Hepatocyte (in vitro differentiated cells): ENCODE data around the gene REP15. TPM values are rescaled to one million over a fixed set of nuclear protein-coding genes. Genes with fewer than 3 reads are reported as not detected.

Experiments used
- DNase-seq: peaks from one replicate; pipeline ENCODE4 v3.0.0-alpha.2; 2016; ENCODE audit warnings: low spot score
- H2AFZ ChIP-seq: fragments of 200-600 bp; sonication (generic); 2 replicates; pipeline ENCODE4 v1.6.0; 2016; ENCODE audit warnings: antibody characterized with exemption, mild to moderate bottlenecking
- H3K27ac ChIP-seq: fragments of 200-600 bp; sonication (generic); 2 replicates; pipeline ENCODE4 v1.5.1; 2016; ENCODE audit warnings: mild to moderate bottlenecking
- H3K27me3 ChIP-seq: fragments of 200-600 bp; sonication (generic); 2 replicates; pipeline ENCODE4 v1.6.1; 2016
- H3K36me3 ChIP-seq: fragments of 200-600 bp; sonication (generic); replicated peaks from 2 replicates; pipeline ENCODE4 v1.5.1; 2016; ENCODE audit warnings: low read depth; ENCODE audit not compliant: insufficient read depth
- H3K4me1 ChIP-seq: fragments of 200-600 bp; sonication (generic); 2 replicates; pipeline ENCODE4 v1.5.1; 2016; ENCODE audit warnings: mild to moderate bottlenecking, moderate library complexity; ENCODE audit not compliant: insufficient read depth
- H3K4me2 ChIP-seq: fragments of 200-600 bp; sonication (generic); 2 replicates; pipeline ENCODE4 v1.6.0; 2016
- H3K4me3 ChIP-seq: fragments of 200-600 bp; sonication (generic); 2 replicates; pipeline ENCODE4 v1.5.1; 2016; ENCODE audit warnings: mild to moderate bottlenecking
- H3K79me2 ChIP-seq: fragments of 200-600 bp; sonication (generic); 2 replicates; pipeline ENCODE4 v1.6.0; 2017; ENCODE audit warnings: mild to moderate bottlenecking
- H3K9me2 ChIP-seq: fragments of 200-600 bp; sonication (generic); replicated peaks from 2 replicates; pipeline ENCODE4 v1.6.0; 2017; ENCODE audit warnings: mild to moderate bottlenecking; ENCODE audit not compliant: insufficient read depth
- H3K9me3 ChIP-seq: fragments of 200-600 bp; sonication (generic); 2 replicates; pipeline ENCODE4 v1.5.1; 2016; ENCODE audit warnings: low read depth, mild to moderate bottlenecking
- H4K20me1 ChIP-seq: fragments of 200-600 bp; sonication (generic); 2 replicates; pipeline ENCODE4 v1.6.0; 2016; ENCODE audit warnings: mild to moderate bottlenecking; ENCODE audit not compliant: insufficient read depth, poor library complexity, severe bottlenecking
- CTCF ChIP-seq: fragments of 200-600 bp; sonication (generic); IDR thresholded peaks from 2 replicates; pipeline ENCODE4 v1.5.1; 2016; ENCODE audit warnings: antibody characterized with exemption, mild to moderate bottlenecking; ENCODE audit not compliant: poor library complexity
- EZH2 ChIP-seq: fragments of 200-600 bp; sonication (generic); IDR thresholded peaks from 2 replicates; pipeline ENCODE4 v1.6.1; 2016; ENCODE audit warnings: antibody characterized with exemption, mild to moderate bottlenecking, borderline replicate concordance
- EZH2phosphoT487 ChIP-seq: fragments of 200-600 bp; sonication (generic); IDR thresholded peaks from one replicate; pipeline ENCODE4 v1.6.1; 2018; ENCODE audit warnings: antibody characterized with exemption, mild to moderate bottlenecking, low read depth, moderate library complexity; ENCODE audit not compliant: unreplicated experiment, severe bottlenecking
- WGBS: methylation state at CpG from one replicate; pipeline ENCODE4 v1.1.6; 2016; ENCODE audit warnings: low lambda C conversion rate; ENCODE audit errors: missing lambda C conversion rate; 5-methylcytosine and 5-hydroxymethylcytosine counted together
- polyA plus RNA-seq: library from polyadenylated mRNA; unstranded; fragments of >200 nt; fragmentation: Nextera tagmentation; extraction: Ambion mirVana; gene quantifications from 2 replicates; pipeline ENCODE4 v1.2.1, GENCODE V29; 2016
- total RNA-seq: library from RNA; depleted of rRNA; stranded (reverse); fragments of >200 nt; gene quantifications from 2 replicates; pipeline ENCODE4 v1.2.3, GENCODE V29; 2014

Gene REP15
- total and polyA plus RNA-seq, 2 experiments from 2014 or later, result 1.2 to 4.7 TPM

GRCh38 chr12:27705263-27705662 lies 9.0 kb downstream of the REP15 start:
- DNase-seq, result peak; percentile 42
- Histone ChIP-seq H3K79me2 (no peaks in the 10 kb centered on the region), H3K27ac (no peak overlapping the region), H3K4me2 (no peak overlapping the region), H3K36me3 (no peaks in the 10 kb centered on the region), H3K4me1 (no peaks in the 10 kb centered on the region), H4K20me1 (no peaks in the 10 kb centered on the region), H3K9me2 (no peaks in the 10 kb centered on the region), H3K27me3 (no peaks in the 10 kb centered on the region), H2AFZ (no peak overlapping the region), H3K9me3 (no peaks in the 10 kb centered on the region), H3K4me3 (no peak overlapping the region)
- TF ChIP-seq EZH2 (no peak), EZH2phosphoT487 (no peak), CTCF (no peak)
- WGBS, result 72% methylated on average over 8 of the region's 8 CpGs

DNA sequence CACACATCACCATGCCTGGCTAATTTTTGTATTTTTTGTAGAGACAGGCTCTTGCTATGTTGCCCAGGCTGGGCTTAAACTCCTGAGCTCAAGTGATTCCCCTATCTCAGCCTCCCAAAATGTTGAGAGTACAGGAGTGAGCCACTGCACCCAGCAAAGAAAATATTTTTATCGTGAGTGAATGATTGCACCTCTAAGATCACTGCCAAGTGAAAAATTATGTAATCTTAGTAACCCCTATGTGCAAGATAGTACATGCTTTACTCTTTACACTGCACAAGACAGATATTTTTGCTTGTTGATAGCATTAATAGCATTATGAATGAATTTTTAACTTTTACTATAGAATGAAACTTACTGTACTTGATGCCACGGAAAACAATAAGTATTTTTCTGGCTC lies 11.0 kb downstream of the REP15 start:
- 88% methylated on average over 2 of the region's 2 CpGs for WGBS
- DNase-seq, result no peak
- H3K4me3 ChIP-seq, result no peak overlapping the region
- H3K4me2 ChIP-seq, result no peak overlapping the region
- no peak overlapping the region for H3K27ac ChIP-seq
- peaks cover 14% of the 10 kb centered on the region for H3K79me2 ChIP-seq
- no peaks in the 10 kb centered on the region for H3K9me2 ChIP-seq
- no peak overlapping the region for H2AFZ ChIP-seq
- H3K36me3 ChIP-seq, result no peaks in the 10 kb centered on the region
- TF ChIP-seq EZH2phosphoT487 (no peak), EZH2 (no peak)
- no peaks in the 10 kb centered on the region for H4K20me1 ChIP-seq
- no peaks in the 10 kb centered on the region for H3K27me3 ChIP-seq
- no peaks in the 10 kb centered on the region for H3K9me3 ChIP-seq
- H3K4me1 ChIP-seq, result peaks cover 6% of the 10 kb centered on the region

DNA sequence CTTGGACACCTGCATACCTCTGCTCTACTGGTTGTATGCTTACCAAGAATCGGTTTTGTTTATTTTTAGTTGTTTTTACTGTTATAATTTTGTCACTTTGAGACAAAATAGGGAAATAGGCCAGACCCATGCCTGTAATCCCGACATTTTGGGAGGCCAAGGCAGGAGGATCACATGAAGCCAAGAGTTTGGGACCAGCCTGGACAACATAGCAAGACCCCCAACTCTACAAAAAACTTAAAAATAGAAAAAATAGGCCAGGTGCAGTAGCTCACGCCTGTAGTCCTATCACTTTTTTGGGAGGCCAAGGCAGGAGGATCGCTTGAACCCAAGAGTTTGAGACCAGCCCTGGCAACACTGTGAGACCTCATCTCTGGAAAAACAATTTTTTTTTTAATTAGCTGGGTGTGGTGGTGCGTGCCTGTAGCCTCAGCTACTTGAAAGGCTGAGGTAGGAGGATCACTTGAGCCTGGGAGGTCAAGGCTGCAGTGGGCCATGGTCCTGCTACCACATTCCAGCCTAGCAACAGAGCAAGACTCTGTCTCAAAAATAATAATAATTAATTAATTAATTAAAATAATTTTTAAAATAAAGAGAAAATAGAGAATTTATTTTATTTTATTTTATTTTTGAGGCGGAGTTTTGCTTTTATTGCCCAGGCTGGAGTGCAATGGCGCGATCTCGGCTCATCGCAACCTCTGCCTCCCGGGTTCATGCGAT lies 13.1 kb downstream of the REP15 start:
- H3K4me2 ChIP-seq, result peak overlapping the region; percentile 81
- DNase-seq, result no peak
- TF ChIP-seq EZH2, result no peak
- no peak for TF ChIP-seq CTCF
- TF ChIP-seq EZH2phosphoT487, result no peak
- H4K20me1 ChIP-seq, result no peaks in the 10 kb centered on the region
- H3K4me1 ChIP-seq, result peaks cover 8% of the 10 kb centered on the region
- H3K9me3 ChIP-seq, result no peaks in the 10 kb centered on the region
- no peaks in the 10 kb centered on the region for H3K36me3 ChIP-seq
- H3K4me3 ChIP-seq, result no peak overlapping the region
- H3K27ac ChIP-seq, result peak overlapping the region; percentile 90
- no peaks in the 10 kb centered on the region for H3K27me3 ChIP-seq
- 96% methylated on average over 12 of the region's 12 CpGs for WGBS
- peaks cover 35% of the 10 kb centered on the region for H3K79me2 ChIP-seq
- no peaks in the 10 kb centered on the region for H3K9me2 ChIP-seq
- H2AFZ ChIP-seq, result peak overlapping the region; percentile 91

DNA sequence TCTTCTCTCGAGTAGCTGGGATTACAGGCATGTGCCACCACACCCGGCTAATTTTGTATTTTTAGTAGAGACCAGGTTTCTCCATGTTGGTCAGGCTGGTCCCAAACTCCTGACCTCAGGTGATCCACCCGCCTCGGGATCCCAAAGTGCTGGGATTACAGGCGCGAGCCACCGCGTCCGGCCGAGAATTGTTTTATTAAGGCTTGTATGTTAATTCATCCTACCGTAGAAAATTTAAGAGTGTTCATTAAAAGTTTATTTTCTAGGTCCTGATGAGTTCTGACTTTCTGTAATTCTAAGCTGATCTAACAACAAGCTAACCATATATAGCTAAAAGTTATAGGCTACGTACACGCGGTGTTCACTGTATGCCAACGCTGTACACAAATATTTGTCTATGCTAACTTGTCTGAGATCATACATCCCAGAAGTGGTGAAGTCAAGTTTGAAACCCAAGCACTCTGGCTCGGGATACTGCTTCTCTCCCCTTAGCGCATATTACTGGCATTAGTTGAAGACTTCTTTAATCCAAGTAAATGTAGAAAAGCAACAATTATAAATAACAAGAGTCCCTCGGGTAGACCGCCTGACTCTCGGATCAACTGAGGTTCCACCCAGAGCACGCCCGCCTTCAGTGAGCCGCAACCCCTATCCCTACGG lies 13.8 kb downstream of the REP15 start:
- Histone ChIP-seq H3K79me2 (peaks cover 42% of the 10 kb centered on the region), H2AFZ (peak overlapping the region; percentile 91), H3K4me1 (peaks cover 8% of the 10 kb centered on the region), H3K9me2 (no peaks in the 10 kb centered on the region), H3K27me3 (no peaks in the 10 kb centered on the region), H3K36me3 (no peaks in the 10 kb centered on the region), H3K4me3 (peak overlapping the region; percentile 63), H4K20me1 (no peaks in the 10 kb centered on the region), H3K9me3 (no peaks in the 10 kb centered on the region), H3K27ac (peak overlapping the region; percentile 90), H3K4me2 (peak overlapping the region; percentile 81)
- no peak for TF ChIP-seq EZH2phosphoT487
- 40% methylated on average over 24 of the region's 24 CpGs for WGBS
- DNase-seq, result no peak
